ENCODE data around the gene LRCH1.

The LRCH1 gene

GRCh38 chr13:46738766-46739165, 185.8 kb downstream of the LRCH1 start:
- Histone ChIP-seq H4K8ac (ENCODE audit: low read depth, low read length) (no peak overlapping the region), H2BK15ac (ENCODE audit: low read length) (no peak overlapping the region), H3K9me3 (replicated peaks in 1 of 2; ENCODE audit: control insufficient read depth in 2 of 2, insufficient read depth in 1 of 2, low read depth in 1 of 2, low read length in 2 of 2) (no peaks in the 10 kb centered on the region), H2BK5ac (ENCODE audit: low read length) (no peak overlapping the region), H3K4me2 (ENCODE audit: insufficient read depth, low read length, poor library complexity, severe bottlenecking) (no peak overlapping the region), H3K27me3 (ENCODE audit: control insufficient read depth in 3 of 3, insufficient read depth in 3 of 3, low read depth in 1 of 3, low read length in 3 of 3) (no peaks in the 10 kb centered on the region), H3K79me1 (ENCODE audit: low read depth, low read length) (no peaks in the 10 kb centered on the region), H3K27ac (replicated peaks; ENCODE audit: low read length) (no peak overlapping the region), H2BK12ac (ENCODE audit: low read length) (no peak overlapping the region), H3K9ac (ENCODE audit: low read depth, low read length, poor library complexity) (no peak overlapping the region), H3K4me3 (ENCODE audit: low read length in 2 of 2) (no peak overlapping the region), H3K4ac (ENCODE audit: low read length) (no peak overlapping the region), H4K91ac (ENCODE audit: low read depth, low read length, poor library complexity) (no peak overlapping the region), H3K14ac (ENCODE audit: low read length) (no peak overlapping the region), H3K18ac (ENCODE audit: low read length) (no peak overlapping the region), H2BK120ac (ENCODE audit: low read depth, low read length) (no peak overlapping the region), H3K23ac (ENCODE audit: low read depth, low read length, poor library complexity) (no peak overlapping the region), H2AK5ac (ENCODE audit: low read depth, low read length) (no peak overlapping the region), H3K4me1 (ENCODE audit: control insufficient read depth in 2 of 2, insufficient read depth in 1 of 2, low read depth in 1 of 2, low read length in 2 of 2) (no peaks in the 10 kb centered on the region), H3K36me3 (replicated peaks in 1 of 2; ENCODE audit: control insufficient read depth in 2 of 2, insufficient read depth in 2 of 2, low read length in 2 of 2) (peaks cover 0 to 40% of the 10 kb centered on the region in 2 donors), H2AFZ (ENCODE audit: low read length) (no peak overlapping the region)
- no peak for DNase-seq (ENCODE audit: low spot score)
- no CpG with 5 or more reads among the region's 1 CpG for WGBS, 2 donors (ENCODE audit: extremely low coverage in 2 of 2, insufficient read length in 2 of 2, insufficient replicate concordance in 1 of 2)

GRCh38 chr13:46739447-46740098, 186.6 kb downstream of the LRCH1 start:
- Histone ChIP-seq H2AFZ (ENCODE audit: low read length) (no peak overlapping the region), H2BK120ac (ENCODE audit: low read depth, low read length) (no peak overlapping the region)

DNA sequence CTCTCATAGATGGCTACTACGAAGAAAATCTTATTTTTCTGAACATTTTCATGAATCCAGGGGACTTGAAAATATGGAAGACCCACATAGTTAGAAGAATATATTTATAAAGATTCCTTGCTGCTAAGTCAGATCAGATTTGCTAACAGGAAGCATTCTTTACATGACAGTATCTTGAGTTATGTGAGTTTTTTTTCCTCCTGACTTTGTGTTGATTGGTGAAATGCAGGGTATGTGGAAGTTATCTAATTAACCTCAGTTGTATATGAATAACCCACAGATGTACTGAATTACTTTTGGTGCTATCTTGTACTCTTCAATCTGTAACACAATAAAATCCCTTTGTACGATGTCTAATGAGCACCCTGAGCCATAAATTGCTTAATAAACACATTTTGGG, 190.2 kb downstream of the LRCH1 start:
- Histone ChIP-seq H3K23ac (ENCODE audit: low read depth, low read length, poor library complexity) (no peak overlapping the region), H3K4me1 (ENCODE audit: control insufficient read depth in 2 of 2, insufficient read depth in 1 of 2, low read depth in 1 of 2, low read length in 2 of 2) (no peaks in the 10 kb centered on the region), H3K36me3 (replicated peaks in 1 of 2; ENCODE audit: control insufficient read depth in 2 of 2, insufficient read depth in 2 of 2, low read length in 2 of 2) (peaks cover 0 to 41% of the 10 kb centered on the region in 2 donors), H3K27ac (replicated peaks; ENCODE audit: low read length) (no peak overlapping the region), H3K27me3 (ENCODE audit: control insufficient read depth in 3 of 3, insufficient read depth in 3 of 3, low read depth in 1 of 3, low read length in 3 of 3) (no peaks in the 10 kb centered on the region), H3K18ac (ENCODE audit: low read length) (no peak overlapping the region), H4K8ac (ENCODE audit: low read depth, low read length) (no peak overlapping the region), H2AK5ac (ENCODE audit: low read depth, low read length) (no peak overlapping the region), H2BK120ac (ENCODE audit: low read depth, low read length) (no peak overlapping the region), H3K4me3 (ENCODE audit: low read length in 2 of 2) (no peak overlapping the region), H3K4ac (ENCODE audit: low read length) (no peak overlapping the region), H2BK15ac (ENCODE audit: low read length) (no peak overlapping the region), H3K9ac (ENCODE audit: low read depth, low read length, poor library complexity) (no peak overlapping the region), H2BK12ac (ENCODE audit: low read length) (no peak overlapping the region), H2BK5ac (ENCODE audit: low read length) (no peak overlapping the region), H3K14ac (ENCODE audit: low read length) (no peak overlapping the region), H3K9me3 (replicated peaks in 1 of 2; ENCODE audit: control insufficient read depth in 2 of 2, insufficient read depth in 1 of 2, low read depth in 1 of 2, low read length in 2 of 2) (peaks cover 0 to 2% of the 10 kb centered on the region in 2 donors), H2AFZ (ENCODE audit: low read length) (no peak overlapping the region), H3K4me2 (ENCODE audit: insufficient read depth, low read length, poor library complexity, severe bottlenecking) (no peak overlapping the region), H4K91ac (ENCODE audit: low read depth, low read length, poor library complexity) (no peak overlapping the region), H3K79me1 (ENCODE audit: low read depth, low read length) (no peaks in the 10 kb centered on the region)
- no peak for DNase-seq (ENCODE audit: low spot score)
- no CpG with 5 or more reads among the region's 2 CpGs for WGBS, 2 donors (ENCODE audit: extremely low coverage in 2 of 2, insufficient read length in 2 of 2, insufficient replicate concordance in 1 of 2)

More at GRCh38 chr13:46739447-46740098, 186.6 kb downstream of the LRCH1 start:
- H3K23ac ChIP-seq (ENCODE audit: low read depth, low read length, poor library complexity) = no peak overlapping the region
- no peak for DNase-seq (ENCODE audit: low spot score)
- H3K36me3 ChIP-seq (replicated peaks in 1 of 2; ENCODE audit: control insufficient read depth in 2 of 2, insufficient read depth in 2 of 2, low read length in 2 of 2) = peaks cover 0 to 44% of the 10 kb centered on the region in 2 donors
- no peak overlapping the region for H3K14ac ChIP-seq (ENCODE audit: low read length)
- H3K9ac ChIP-seq (ENCODE audit: low read depth, low read length, poor library complexity) = no peak overlapping the region
- no peak overlapping the region for H2BK5ac ChIP-seq (ENCODE audit: low read length)
- H3K27ac ChIP-seq (replicated peaks; ENCODE audit: low read length) = no peak overlapping the region
- no peak overlapping the region for H2AK5ac ChIP-seq (ENCODE audit: low read depth, low read length)
- H3K27me3 ChIP-seq (ENCODE audit: control insufficient read depth in 3 of 3, insufficient read depth in 3 of 3, low read depth in 1 of 3, low read length in 3 of 3) = no peaks in the 10 kb centered on the region
- H2BK15ac ChIP-seq (ENCODE audit: low read length) = no peak overlapping the region
- no peak overlapping the region for H3K4me2 ChIP-seq (ENCODE audit: insufficient read depth, low read length, poor library complexity, severe bottlenecking)
- no peak overlapping the region for H4K91ac ChIP-seq (ENCODE audit: low read depth, low read length, poor library complexity)
- no peak overlapping the region for H3K4me3 ChIP-seq (ENCODE audit: low read length in 2 of 2)
- no peaks in the 10 kb centered on the region for H3K4me1 ChIP-seq (ENCODE audit: control insufficient read depth in 2 of 2, insufficient read depth in 1 of 2, low read depth in 1 of 2, low read length in 2 of 2)
- H3K79me1 ChIP-seq (ENCODE audit: low read depth, low read length) = no peaks in the 10 kb centered on the region
- H2BK12ac ChIP-seq (ENCODE audit: low read length) = no peak overlapping the region
- no peak overlapping the region for H4K8ac ChIP-seq (ENCODE audit: low read depth, low read length)
- H3K4ac ChIP-seq (ENCODE audit: low read length) = no peak overlapping the region
- no CpG with 5 or more reads among the region's 4 CpGs for WGBS, 2 donors (ENCODE audit: extremely low coverage in 2 of 2, insufficient read length in 2 of 2, insufficient replicate concordance in 1 of 2)
- no peaks in the 10 kb centered on the region for H3K9me3 ChIP-seq (replicated peaks in 1 of 2; ENCODE audit: control insufficient read depth in 2 of 2, insufficient read depth in 1 of 2, low read depth in 1 of 2, low read length in 2 of 2)
- no peak overlapping the region for H3K18ac ChIP-seq (ENCODE audit: low read length)

- Histone ChIP-seq H4K8ac (ENCODE audit: low read depth, low read length) (no peak overlapping the region), H2BK12ac (ENCODE audit: low read length) (no peak overlapping the region), H3K9ac (ENCODE audit: low read depth, low read length, poor library complexity) (no peak overlapping the region), H3K4me1 (ENCODE audit: control insufficient read depth in 2 of 2, insufficient read depth in 1 of 2, low read depth in 1 of 2, low read length in 2 of 2) (no peaks in the 10 kb centered on the region), H3K4ac (ENCODE audit: low read length) (no peak overlapping the region), H3K36me3 (replicated peaks in 1 of 2; ENCODE audit: control insufficient read depth in 2 of 2, insufficient read depth in 2 of 2, low read length in 2 of 2) (peaks cover 0 to 48% of the 10 kb centered on the region in 2 donors), H3K18ac (ENCODE audit: low read length) (no peak overlapping the region), H3K23ac (ENCODE audit: low read depth, low read length, poor library complexity) (no peak overlapping the region), H3K4me3 (ENCODE audit: low read length in 2 of 2) (no peak overlapping the region), H2AFZ (ENCODE audit: low read length) (no peak overlapping the region), H3K27ac (replicated peaks; ENCODE audit: low read length) (no peak overlapping the region), H3K79me1 (ENCODE audit: low read depth, low read length) (no peaks in the 10 kb centered on the region), H2BK120ac (ENCODE audit: low read depth, low read length) (no peak overlapping the region), H2AK5ac (ENCODE audit: low read depth, low read length) (no peak overlapping the region), H3K14ac (ENCODE audit: low read length) (no peak overlapping the region), H2BK5ac (ENCODE audit: low read length) (no peak overlapping the region), H3K4me2 (ENCODE audit: insufficient read depth, low read length, poor library complexity, severe bottlenecking) (no peak overlapping the region), H3K27me3 (ENCODE audit: control insufficient read depth in 3 of 3, insufficient read depth in 3 of 3, low read depth in 1 of 3, low read length in 3 of 3) (no peaks in the 10 kb centered on the region), H2BK15ac (ENCODE audit: low read length) (no peak overlapping the region), H3K9me3 (replicated peaks in 1 of 2; ENCODE audit: control insufficient read depth in 2 of 2, insufficient read depth in 1 of 2, low read depth in 1 of 2, low read length in 2 of 2) (peaks cover 0 to 2% of the 10 kb centered on the region in 2 donors), H4K91ac (ENCODE audit: low read depth, low read length, poor library complexity) (no peak overlapping the region)
- no CpG with 5 or more reads among the region's 4 CpGs for WGBS, 2 donors (ENCODE audit: extremely low coverage in 2 of 2, insufficient read length in 2 of 2, insufficient replicate concordance in 1 of 2)
- DNase-seq (ENCODE audit: low spot score) = no peak
These were observed 192.1 kb downstream of the LRCH1 start for GRCh38 chr13:46745062-46745461.

Data from neuronal stem cell (in vitro differentiated cells).